ENCODE measurements around the gene CDH6.

- TF ChIP-seq BHLHE40 (IDR thresholded peaks at IDR 0.05; ENCODE audit: borderline replicate concordance in 1 of 2, low read depth in 2 of 2, low read length in 1 of 2) (no peak), SP1 (IDR thresholded peaks at IDR 0.05; ENCODE audit: low read depth, low read length) (no peak), JUNB (IDR thresholded peaks at IDR 0.05) (no peak), RFX5 (IDR thresholded peaks at IDR 0.05; ENCODE audit: low read depth, low read length) (no peak), CHD4 (IDR thresholded peaks at IDR 0.05) (no peak), CTCF (IDR thresholded peaks at IDR 0.05 in 2 of 3, conservative IDR thresholded peaks at IDR 0.05 in 1 of 3; ENCODE audit: control insufficient read depth in 2 of 3, extremely low read depth in 1 of 3, insufficient read depth in 1 of 3, low read depth in 3 of 3, low read length in 3 of 3) (no peak), TCF12 (IDR thresholded peaks at IDR 0.05; ENCODE audit: low read depth, low read length) (no peak), SRF (IDR thresholded peaks at IDR 0.05; ENCODE audit: low read depth in 2 of 2, low read length in 2 of 2) (no peak), TAF1 (IDR thresholded peaks at IDR 0.05; ENCODE audit: borderline replicate concordance, low read depth, low read length) (no peak), EZH2 (IDR thresholded peaks at IDR 0.05; ENCODE audit: borderline replicate concordance, control insufficient read depth, low read depth, low read length) (no peak), ZSCAN29 (IDR thresholded peaks at IDR 0.05) (no peak), EP300 (IDR thresholded peaks at IDR 0.05; ENCODE audit: borderline replicate concordance in 1 of 2, control insufficient read depth in 1 of 2, low read depth in 2 of 2, low read length in 2 of 2) (no peak), ATF3 (IDR thresholded peaks at IDR 0.05; ENCODE audit: borderline replicate concordance, extremely low read depth, low read depth, low read length) (no peak), SIX5 (IDR thresholded peaks at IDR 0.05; ENCODE audit: low read depth, low read length, severe bottlenecking) (no peak)
Measured at GRCh38 chr5:31144364-31144763, 49.1 kb upstream of the CDH6 start.
